Endothelial cell (in vitro differentiated cells): ENCODE measurements around the gene ARHGEF11. TPM values are rescaled to one million over a fixed set of nuclear protein-coding genes. Genes with fewer than 3 reads are reported as not detected.

ENCODE experiments used
- DNase-seq: peaks from one replicate; pipeline ENCODE4 v3.0.0; 2021; ENCODE audit warnings: low spot score
- H3K27ac Mint-ChIP-seq: one replicate; pipeline ENCODE4 v1.8.0; 2021; ENCODE audit warnings: mixed read lengths, inconsistent platforms; ENCODE audit not compliant: unreplicated experiment
- H3K27me3 Mint-ChIP-seq: one replicate; pipeline ENCODE4 v1.8.0; 2021; ENCODE audit warnings: mild to moderate bottlenecking, moderate library complexity, mixed read lengths, inconsistent platforms; ENCODE audit not compliant: unreplicated experiment
- H3K36me3 Mint-ChIP-seq: one replicate; pipeline ENCODE4 v1.8.0; 2021; ENCODE audit warnings: mild to moderate bottlenecking, low read depth, mixed read lengths, inconsistent platforms; ENCODE audit not compliant: unreplicated experiment
- H3K4me1 Mint-ChIP-seq: one replicate; pipeline ENCODE4 v1.8.0; 2021; ENCODE audit warnings: mild to moderate bottlenecking, mixed read lengths, inconsistent platforms; ENCODE audit not compliant: unreplicated experiment
- H3K4me3 Mint-ChIP-seq: one replicate; pipeline ENCODE4 v1.8.0; 2021; ENCODE audit warnings: mild to moderate bottlenecking, mixed read lengths, inconsistent platforms; ENCODE audit not compliant: unreplicated experiment
- H3K9me3 Mint-ChIP-seq: one replicate; pipeline ENCODE4 v1.8.0; 2021; ENCODE audit warnings: mixed read lengths, inconsistent platforms; ENCODE audit not compliant: unreplicated experiment
- CTCF ChIP-seq: fragments of 200-600 bp; sonication (generic); IDR thresholded peaks from one replicate; pipeline ENCODE4 v1.5.0; 2021; ENCODE audit warnings: antibody characterized with exemption; ENCODE audit not compliant: unreplicated experiment
- total RNA-seq: library from RNA; stranded (reverse); fragmentation: NEBNext Ultra II Directional; extraction: Animal tissue kit (Norgen Biotek cat#: 25700); gene quantifications from one replicate; pipeline ENCODE4 v1.2.1, GENCODE V29; 2021; ENCODE audit not compliant: unreplicated experiment

Gene ARHGEF11
- total RNA-seq, 1 donor from 2014 or later = 48.4 TPM

DNA sequence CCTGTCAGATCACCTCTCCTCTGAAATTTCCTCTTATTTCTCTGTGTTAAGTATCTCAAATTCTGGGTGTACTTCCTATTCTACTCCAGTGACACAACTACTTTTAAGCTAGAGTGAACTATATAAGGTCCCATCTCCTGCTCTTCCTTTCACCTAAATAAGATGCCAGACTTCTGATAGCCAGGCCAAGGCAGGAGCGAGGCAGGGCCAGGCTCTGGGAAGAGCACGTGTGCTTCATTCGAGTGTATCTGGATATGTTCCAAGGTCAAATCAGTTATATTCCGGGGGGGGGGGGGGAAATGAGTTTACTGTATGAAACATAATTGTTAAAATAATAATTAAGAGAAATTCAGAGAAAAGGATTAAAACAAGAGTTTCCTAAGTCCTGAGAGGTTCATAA, 65.0 kb downstream of the ARHGEF11 start:
- peaks cover 42% of the 10 kb centered on the region for H3K36me3 Mint-ChIP-seq
- no peak for DNase-seq
- TF ChIP-seq CTCF = no peak
- H3K27me3 Mint-ChIP-seq = no peaks in the 10 kb centered on the region
- no peaks in the 10 kb centered on the region for H3K9me3 Mint-ChIP-seq
- no peak overlapping the region for H3K4me3 Mint-ChIP-seq
- H3K4me1 Mint-ChIP-seq = no peaks in the 10 kb centered on the region
- H3K27ac Mint-ChIP-seq = no peak overlapping the region

- no peaks in the 10 kb centered on the region for H3K4me1 Mint-ChIP-seq
- TF ChIP-seq CTCF = no peak
- no peak for DNase-seq
- no peaks in the 10 kb centered on the region for H3K9me3 Mint-ChIP-seq
- H3K27me3 Mint-ChIP-seq = no peaks in the 10 kb centered on the region
- H3K27ac Mint-ChIP-seq = no peak overlapping the region
- peaks cover 38% of the 10 kb centered on the region for H3K36me3 Mint-ChIP-seq
- no peak overlapping the region for H3K4me3 Mint-ChIP-seq
Measured at GRCh38 chr1:156975084-156975483, 70.5 kb downstream of the ARHGEF11 start.

DNA sequence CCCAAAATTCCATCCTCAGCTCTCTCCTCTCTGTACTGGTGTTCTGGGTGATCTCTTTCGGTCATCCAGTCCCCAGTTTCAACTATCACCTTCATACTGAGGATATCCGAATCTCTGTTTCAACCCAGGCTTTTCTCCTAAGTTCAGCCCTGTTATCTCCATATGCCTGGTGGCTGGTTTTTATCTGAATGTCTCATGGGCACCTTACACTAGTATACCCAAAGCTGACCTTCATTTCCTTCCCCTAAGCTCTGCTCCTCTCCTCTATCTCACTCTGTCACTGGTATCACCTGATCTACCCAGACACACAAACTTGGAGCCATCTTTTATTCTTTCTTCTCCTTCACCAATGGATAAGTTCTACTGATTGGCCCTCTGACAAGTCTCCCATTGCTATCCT, 72.1 kb downstream of the ARHGEF11 start:
- no peaks in the 10 kb centered on the region for H3K4me1 Mint-ChIP-seq
- H3K27me3 Mint-ChIP-seq = no peaks in the 10 kb centered on the region
- H3K27ac Mint-ChIP-seq = no peak overlapping the region
- H3K4me3 Mint-ChIP-seq = no peak overlapping the region
- DNase-seq = no peak
- TF ChIP-seq CTCF = no peak
- peaks cover 31% of the 10 kb centered on the region for H3K36me3 Mint-ChIP-seq
- no peaks in the 10 kb centered on the region for H3K9me3 Mint-ChIP-seq

GRCh38 chr1:156970017-156970416, 75.5 kb downstream of the ARHGEF11 start:
- Mint-ChIP-seq H3K9me3 (no peaks in the 10 kb centered on the region), H3K27ac (no peak overlapping the region), H3K4me1 (no peaks in the 10 kb centered on the region), H3K4me3 (no peak overlapping the region), H3K27me3 (no peaks in the 10 kb centered on the region), H3K36me3 (peaks cover 18% of the 10 kb centered on the region)
- peak; percentile 20 for TF ChIP-seq CTCF
- no peak for DNase-seq

- H3K27ac Mint-ChIP-seq = no peak overlapping the region
- H3K9me3 Mint-ChIP-seq = no peaks in the 10 kb centered on the region
- no peaks in the 10 kb centered on the region for H3K27me3 Mint-ChIP-seq
- TF ChIP-seq CTCF = no peak
- peaks cover 13% of the 10 kb centered on the region for H3K36me3 Mint-ChIP-seq
- no peak overlapping the region for H3K4me3 Mint-ChIP-seq
- peaks cover under 1% of the 10 kb centered on the region for H3K4me1 Mint-ChIP-seq
- DNase-seq = no peak
Measured at GRCh38 chr1:156969496-156969895, 76.0 kb downstream of the ARHGEF11 start.
